Natural killer cell (primary cell): ENCODE results near the gene DRC7. TPM values are rescaled to one million over a fixed set of nuclear protein-coding genes. Genes with fewer than 3 reads are reported as not detected.

ENCODE experiments used
- ATAC-seq, 3 donors: fragments of 150-1000 bp in 2 of 3; fragments of 200-7000 bp in 1 of 3; cut with Tn5 transposase; 1 replicate in 1 of 3; 2 replicates in 2 of 3; pipeline ENCODE4 v1.10.0; 2021; ENCODE audit warnings: mild to moderate bottlenecking in 2 of 3, moderate library complexity in 2 of 3
- DNase-seq, 2 donors: peaks; one replicate each; pipeline versions ENCODE4 v3.0.0 to v3.0.0-alpha.2; 2013 to 2021; ENCODE audit warnings: mixed read lengths in 1 of 2
- H3K27ac ChIP-seq: one replicate; pipeline ENCODE4 v1.5.1; 2013; ENCODE audit warnings: mild to moderate bottlenecking, low read length
- H3K27me3 ChIP-seq: one replicate; pipeline ENCODE4 v1.6.1; 2013; ENCODE audit warnings: low read length; ENCODE audit not compliant: control insufficient read depth, insufficient read depth
- H3K36me3 ChIP-seq: one replicate; pipeline ENCODE4 v1.6.1; 2013; ENCODE audit warnings: low read length; ENCODE audit not compliant: control insufficient read depth, insufficient read depth
- H3K4me1 ChIP-seq: one replicate; pipeline ENCODE4 v1.6.1; 2013; ENCODE audit warnings: low read length; ENCODE audit not compliant: control insufficient read depth, insufficient read depth
- H3K4me3 ChIP-seq: one replicate; pipeline ENCODE4 v1.5.1; 2013; ENCODE audit warnings: low read length
- H3K9me3 ChIP-seq: one replicate; pipeline ENCODE4 v1.6.1; 2013; ENCODE audit warnings: low read length; ENCODE audit not compliant: control insufficient read depth, insufficient read depth
- H3K27ac Mint-ChIP-seq, 2 donors: one replicate each; pipeline ENCODE4 v1.8.0; 2022; ENCODE audit warnings: mild to moderate bottlenecking in 2 of 2, mixed read lengths in 2 of 2, moderate library complexity in 1 of 2
- H3K27me3 Mint-ChIP-seq, 2 donors: one replicate each; pipeline ENCODE4 v1.8.0; 2022; ENCODE audit warnings: low read depth in 2 of 2, mixed read lengths in 2 of 2
- H3K36me3 Mint-ChIP-seq: one replicate; pipeline ENCODE4 v1.8.0; 2022; ENCODE audit warnings: mixed read lengths
- H3K4me1 Mint-ChIP-seq, 2 donors: one replicate each; pipeline ENCODE4 v1.8.0; 2022; ENCODE audit warnings: mixed read lengths in 2 of 2
- H3K4me3 Mint-ChIP-seq: one replicate; pipeline ENCODE4 v1.8.0; 2022; ENCODE audit warnings: mild to moderate bottlenecking, moderate library complexity, mixed read lengths
- H3K9me3 Mint-ChIP-seq, 2 donors: one replicate each; pipeline ENCODE4 v1.8.0; 2022; ENCODE audit warnings: mixed read lengths in 2 of 2
- WGBS: methylation state at CpG from one replicate; pipeline ENCODE4 v1.1.7; 2013; ENCODE audit warnings: missing lambda C conversion rate; ENCODE audit not compliant: insufficient coverage; 5-methylcytosine and 5-hydroxymethylcytosine counted together
- intact Hi-C: fragments of 100-400 bp; cut with micrococcal nuclease; formaldehyde crosslinking; loops from one replicate; pipeline ENCODE4 v1.14.2; 2022
- total RNA-seq, 4 donors: library from RNA; stranded (reverse); fragments of 120-200 nt in 1 of 4; gene quantifications; one replicate each; pipeline versions ENCODE4 v1.2.3 to v1.2.4, GENCODE V29; 2013 to 2022
- TF ChIP-seq, protein P1 (sequence below): fragments of 200-600 bp; IDR thresholded peaks from one replicate; pipeline ENCODE4 v1.8.0; 2022; ENCODE audit warnings: antibody characterized with exemption

The DRC7 gene
- total RNA-seq, 3 donors from 2014 or later (not counting 1 experiment from before 2014, with no cell fraction given) = 0.33 TPM; not detected in 2

DNA sequence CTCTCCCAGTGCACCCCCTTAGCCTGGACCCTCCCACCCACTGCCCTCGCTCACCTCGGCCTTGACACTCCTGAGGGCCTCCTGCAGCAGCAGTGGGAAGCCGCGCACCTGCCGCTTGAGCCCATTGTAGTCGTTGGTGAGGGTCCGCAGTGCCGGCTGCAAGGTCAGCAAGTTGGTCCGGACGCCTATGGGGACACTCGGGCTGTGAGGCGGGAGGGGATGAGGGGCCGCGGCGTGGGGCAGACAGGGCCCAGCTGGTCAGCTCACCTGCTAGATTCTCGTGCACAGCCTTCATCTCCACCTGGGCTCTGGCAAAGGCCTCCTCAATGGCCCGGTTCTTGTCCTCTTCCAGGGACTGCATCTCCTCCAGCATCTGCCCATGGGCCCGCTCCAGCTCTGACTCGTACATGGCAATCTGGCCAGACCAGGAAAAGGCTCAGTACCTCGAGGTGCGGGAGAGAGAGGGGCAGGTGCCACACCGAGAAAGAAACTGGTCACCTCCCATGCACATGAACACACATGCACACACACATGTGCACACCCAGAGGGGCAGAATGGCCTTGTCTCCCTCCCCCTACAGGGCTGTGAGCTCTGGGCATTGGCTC is 75.0 kb downstream of the DRC7 start:
- peaks cover 0 to 9% of the 10 kb centered on the region in 2 donors for H3K4me1 Mint-ChIP-seq
- 93% methylated on average over 22 of the region's 22 CpGs for WGBS
- H3K27me3 Mint-ChIP-seq = no peaks in the 10 kb centered on the region
- Histone ChIP-seq H3K4me1 (no peaks in the 10 kb centered on the region), H3K27me3 (no peaks in the 10 kb centered on the region), H3K36me3 (peaks cover 4% of the 10 kb centered on the region), H3K27ac (no peak overlapping the region), H3K9me3 (no peaks in the 10 kb centered on the region), H3K4me3 (no peak overlapping the region)
- intact Hi-C loops = no loop called here
- no peak for ATAC-seq
- no peaks in the 10 kb centered on the region for H3K36me3 Mint-ChIP-seq
- no peak overlapping the region for H3K4me3 Mint-ChIP-seq
- H3K27ac Mint-ChIP-seq = no peak overlapping the region
- TF ChIP-seq, protein P1, sequence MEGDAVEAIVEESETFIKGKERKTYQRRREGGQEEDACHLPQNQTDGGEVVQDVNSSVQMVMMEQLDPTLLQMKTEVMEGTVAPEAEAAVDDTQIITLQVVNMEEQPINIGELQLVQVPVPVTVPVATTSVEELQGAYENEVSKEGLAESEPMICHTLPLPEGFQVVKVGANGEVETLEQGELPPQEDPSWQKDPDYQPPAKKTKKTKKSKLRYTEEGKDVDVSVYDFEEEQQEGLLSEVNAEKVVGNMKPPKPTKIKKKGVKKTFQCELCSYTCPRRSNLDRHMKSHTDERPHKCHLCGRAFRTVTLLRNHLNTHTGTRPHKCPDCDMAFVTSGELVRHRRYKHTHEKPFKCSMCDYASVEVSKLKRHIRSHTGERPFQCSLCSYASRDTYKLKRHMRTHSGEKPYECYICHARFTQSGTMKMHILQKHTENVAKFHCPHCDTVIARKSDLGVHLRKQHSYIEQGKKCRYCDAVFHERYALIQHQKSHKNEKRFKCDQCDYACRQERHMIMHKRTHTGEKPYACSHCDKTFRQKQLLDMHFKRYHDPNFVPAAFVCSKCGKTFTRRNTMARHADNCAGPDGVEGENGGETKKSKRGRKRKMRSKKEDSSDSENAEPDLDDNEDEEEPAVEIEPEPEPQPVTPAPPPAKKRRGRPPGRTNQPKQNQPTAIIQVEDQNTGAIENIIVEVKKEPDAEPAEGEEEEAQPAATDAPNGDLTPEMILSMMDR = no peak
- H3K9me3 Mint-ChIP-seq = no peaks in the 10 kb centered on the region
- DNase-seq = no peak

DNA sequence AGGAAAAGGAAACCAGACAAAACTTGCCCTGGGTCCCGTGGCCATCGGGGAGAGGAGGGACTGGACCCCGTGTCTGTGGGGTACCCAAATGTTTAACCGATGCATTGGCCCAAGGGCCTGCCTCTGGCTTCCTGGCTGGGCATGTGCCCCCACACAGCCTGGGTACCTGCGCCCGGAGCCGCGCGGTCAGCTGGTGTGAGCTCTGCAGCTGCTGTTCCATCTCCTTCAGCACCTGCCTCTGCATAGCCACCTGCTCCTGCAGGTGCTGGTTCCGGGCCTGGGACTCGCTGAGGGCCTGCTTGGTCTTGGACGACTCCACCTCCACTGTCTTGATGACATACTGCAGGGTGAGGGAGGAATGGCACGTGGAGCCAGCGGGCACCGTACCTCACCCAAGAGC is 75.8 kb downstream of the DRC7 start:
- no peaks in the 10 kb centered on the region for H3K27me3 ChIP-seq
- WGBS = 94% methylated on average over 15 of the region's 15 CpGs
- ATAC-seq (no peak), DNase-seq (no peak)
- no peak overlapping the region for H3K4me3 ChIP-seq
- Mint-ChIP-seq H3K36me3 (no peaks in the 10 kb centered on the region), H3K4me3 (no peak overlapping the region), H3K27ac (no peak overlapping the region), H3K9me3 (no peaks in the 10 kb centered on the region), H3K4me1 (peaks cover 0 to 2% of the 10 kb centered on the region in 2 donors), H3K27me3 (no peaks in the 10 kb centered on the region)
- H3K9me3 ChIP-seq = no peaks in the 10 kb centered on the region
- peaks cover 4% of the 10 kb centered on the region for H3K36me3 ChIP-seq
- intact Hi-C loops = no loop called here
- TF ChIP-seq, protein P1 = no peak
- no peak overlapping the region for H3K27ac ChIP-seq
- no peaks in the 10 kb centered on the region for H3K4me1 ChIP-seq

DNA sequence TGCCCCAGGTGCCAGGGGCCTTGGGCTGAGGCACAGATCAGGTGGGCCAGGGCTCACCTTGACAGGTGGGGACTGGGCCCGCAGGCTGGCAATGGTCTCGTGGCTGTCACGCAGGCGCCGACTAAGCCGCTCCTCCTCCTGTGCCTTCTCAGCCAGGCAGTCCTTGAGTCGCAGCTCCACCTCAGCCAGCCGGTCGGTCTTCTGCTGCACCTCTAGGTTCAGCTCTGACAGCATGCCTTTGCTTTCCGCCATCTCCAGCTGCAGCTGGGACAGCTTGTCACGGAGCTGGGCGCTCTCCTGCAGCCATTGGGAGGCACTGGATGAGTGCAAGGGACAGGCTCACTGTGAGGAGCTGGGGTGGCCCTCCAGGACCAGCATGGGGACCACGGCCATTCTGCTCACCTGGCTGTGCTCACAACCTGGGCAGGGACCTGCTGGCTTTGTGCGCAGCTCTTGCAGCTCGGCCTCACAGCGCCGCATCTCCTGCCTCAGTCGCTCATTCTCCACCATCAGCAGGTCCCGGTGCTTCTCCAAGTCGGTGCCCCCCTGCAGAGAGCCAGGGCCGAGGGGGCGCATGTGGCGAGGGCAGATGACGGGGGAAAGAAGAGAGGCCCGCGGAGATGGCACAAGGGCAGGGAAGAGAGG is 76.7 kb downstream of the DRC7 start:
- Mint-ChIP-seq H3K4me3 (no peak overlapping the region), H3K27me3 (no peaks in the 10 kb centered on the region), H3K36me3 (no peaks in the 10 kb centered on the region), H3K4me1 (no peaks in the 10 kb centered on the region), H3K9me3 (no peaks in the 10 kb centered on the region), H3K27ac (no peak overlapping the region)
- intact Hi-C loops = no loop called here
- Histone ChIP-seq H3K36me3 (peaks cover 4% of the 10 kb centered on the region), H3K4me3 (no peak overlapping the region), H3K4me1 (no peaks in the 10 kb centered on the region), H3K27ac (no peak overlapping the region), H3K9me3 (no peaks in the 10 kb centered on the region), H3K27me3 (no peaks in the 10 kb centered on the region)
- TF ChIP-seq, protein P1 = no peak
- 95% methylated on average over 26 of the region's 26 CpGs for WGBS
- no peak for ATAC-seq
- no peak for DNase-seq

DNA sequence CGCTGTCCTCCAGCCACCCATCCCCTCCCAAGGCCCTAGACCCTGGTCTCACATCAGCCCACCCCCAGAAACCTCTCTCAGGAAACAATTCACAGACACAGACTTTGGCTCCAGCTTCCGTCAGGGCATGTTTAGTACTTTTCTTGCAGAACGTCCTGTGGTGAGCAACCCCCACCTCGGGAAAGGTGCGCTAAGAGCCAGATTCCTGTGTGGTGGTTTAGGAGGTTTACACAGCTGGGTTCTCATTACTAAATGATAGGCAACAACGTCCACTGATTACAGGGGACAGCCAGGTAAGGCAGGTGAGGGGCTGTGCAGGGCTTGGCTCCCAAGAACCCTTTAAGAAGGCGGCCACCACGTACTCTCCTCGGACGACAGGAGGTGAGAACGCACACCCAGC is 78.4 kb downstream of the DRC7 start:
- whole genome bisulfite sequencing = 84% methylated on average over 11 of the region's 11 CpGs
- no peaks in the 10 kb centered on the region for H3K27me3 ChIP-seq
- H3K27me3 Mint-ChIP-seq = no peaks in the 10 kb centered on the region
- peaks cover 4% of the 10 kb centered on the region for H3K36me3 ChIP-seq
- no peak overlapping the region for H3K27ac Mint-ChIP-seq
- H3K4me1 ChIP-seq = no peaks in the 10 kb centered on the region
- no peaks in the 10 kb centered on the region for H3K36me3 Mint-ChIP-seq
- no peaks in the 10 kb centered on the region for H3K4me1 Mint-ChIP-seq
- H3K4me3 ChIP-seq = no peak overlapping the region
- DNase-seq (no peak), ATAC-seq (no peak)
- no peaks in the 10 kb centered on the region for H3K9me3 Mint-ChIP-seq
- H3K9me3 ChIP-seq = no peaks in the 10 kb centered on the region
- no peak overlapping the region for H3K27ac ChIP-seq
- TF ChIP-seq, protein P1 = no peak
- no peak overlapping the region for H3K4me3 Mint-ChIP-seq
- intact Hi-C loops = no loop called here
